GM12878 (cell line): ENCODE measurements around the gene PTGR3. TPM values are rescaled to one million over a fixed set of nuclear protein-coding genes. Genes with fewer than 3 reads are reported as not detected.

Source experiments
- ATAC-seq: fragments of 200-7000 bp; cut with Tn5 transposase; 3 replicates; pipeline ENCODE4 v1.9.1; 2020; ENCODE audit warnings: mild to moderate bottlenecking, moderate library complexity
- BruUV-seq: library from RNA; stranded (reverse); fragments of 400-500 nt; replicated peaks from 2 replicates; lab custom pipeline; 2021; lab: Mats Ljungman, UMichigan
- CTCF ChIA-PET: fragments of 300-600 bp; sonication (Branson Sonifier 250); formaldehyde crosslinking; extraction: SDS; loops from one replicate; lab custom pipeline; 2021; ENCODE audit warnings: inconsistent platforms; lab: Yijun Ruan, JAX
- POLR2A ChIA-PET: fragments of 350-600 bp; formaldehyde crosslinking; extraction: SDS; loops from one replicate; lab custom pipeline; 2021; ENCODE audit warnings: inconsistent platforms; lab: Charles Lee
- RAD21 ChIA-PET: fragments of 300-600 bp; sonication (Branson Sonifier 250); formaldehyde crosslinking; loops from one replicate; lab custom pipeline; 2023; ENCODE audit warnings: antibody characterized with exemption; ENCODE audit not compliant: unreplicated experiment; lab: Charles Lee
- SMC1A ChIA-PET: fragments of 300-600 bp; sonication (Branson Sonifier 250); formaldehyde crosslinking; loops from one replicate; lab custom pipeline; 2023; ENCODE audit not compliant: unreplicated experiment, uncharacterized antibody; lab: Charles Lee
- DNase-seq: peaks from one replicate; pipeline ENCODE4 v3.0.0-alpha.2; 2011; ENCODE audit warnings: low read depth, low spot score
- FAIRE-seq: peaks from 3 replicates; lab custom pipeline; 2011; peaks lifted over from hg19 to GRCh38; lab: Jason Lieb, UNC
- H2AFZ ChIP-seq: 2 replicates; pipeline ENCODE4 v1.6.0; 2011; ENCODE audit warnings: low read depth, low read length, control low read depth; ENCODE audit not compliant: control insufficient read depth
- H3K27ac ChIP-seq: 2 replicates; pipeline ENCODE4 v1.5.1; 2011; ENCODE audit warnings: control low read depth; ENCODE audit not compliant: control insufficient read depth, insufficient read depth
- H3K27me3 ChIP-seq, 2 experiments: replicated peaks in 1 of 2; 2 replicates each; pipeline versions ENCODE4 v1.6.0 to v1.6.1; 2011; ENCODE audit warnings: low read length in 1 of 2; ENCODE audit not compliant: control insufficient read depth in 2 of 2, insufficient read depth in 2 of 2
- H3K36me3 ChIP-seq, 2 experiments: 2 replicates each; pipeline ENCODE4 v1.5.1; 2011; ENCODE audit warnings: low read length in 1 of 2; ENCODE audit not compliant: control insufficient read depth in 2 of 2, insufficient read depth in 2 of 2
- H3K4me1 ChIP-seq: 2 replicates; pipeline ENCODE4 v1.6.1; 2011; ENCODE audit warnings: mild to moderate bottlenecking, low read length, moderate library complexity, mixed read lengths; ENCODE audit not compliant: control insufficient read depth, insufficient read depth
- H3K4me2 ChIP-seq: 2 replicates; pipeline ENCODE4 v1.6.0; 2011; ENCODE audit warnings: control low read depth; ENCODE audit not compliant: control insufficient read depth, insufficient read depth
- H3K4me3 ChIP-seq: fragments of 200-600 bp; sonication (generic); 2 replicates; pipeline ENCODE4 v1.5.1; 2016
- H3K79me2 ChIP-seq: 2 replicates; pipeline ENCODE4 v1.6.0; 2011; ENCODE audit warnings: low read length; ENCODE audit not compliant: control insufficient read depth, insufficient read depth
- H3K9ac ChIP-seq: 2 replicates; pipeline ENCODE4 v1.8.0; 2011; ENCODE audit warnings: low read length, control low read depth, mixed read lengths; ENCODE audit not compliant: control insufficient read depth, insufficient read depth
- H3K9me3 ChIP-seq: replicated peaks from 3 replicates; pipeline ENCODE4 v1.5.1; 2011; ENCODE audit warnings: mild to moderate bottlenecking, low read length; ENCODE audit not compliant: control insufficient read depth, insufficient read depth
- H4K20me1 ChIP-seq: 2 replicates; pipeline ENCODE4 v1.6.0; 2011; ENCODE audit not compliant: control insufficient read depth, insufficient read depth
- BCL3 ChIP-seq: IDR thresholded peaks from 2 replicates; pipeline ENCODE4 v1.6.1; 2011; ENCODE audit warnings: borderline replicate concordance, low read depth, mild to moderate bottlenecking, moderate library complexity, low read length; ENCODE audit not compliant: insufficient read depth, poor library complexity, severe bottlenecking
- E2F8 ChIP-seq: fragments of 450-650 bp; IDR thresholded peaks from 2 replicates; pipeline ENCODE4 v1.6.1; 2018; ENCODE audit warnings: mild to moderate bottlenecking, low read depth, moderate library complexity; ENCODE audit not compliant: partially characterized antibody
- FOS ChIP-seq: IDR thresholded peaks from 3 replicates; pipeline ENCODE4 v1.6.1; 2011; ENCODE audit warnings: borderline replicate concordance; ENCODE audit not compliant: insufficient read length; ENCODE audit errors: extremely low read depth
- GABPA ChIP-seq: IDR thresholded peaks from 2 replicates; pipeline ENCODE4 v1.6.1; 2014; ENCODE audit warnings: antibody characterized with exemption, low read depth, mild to moderate bottlenecking, inconsistent platforms
- HDAC6 ChIP-seq: fragments of 200-600 bp; sonication (generic); IDR thresholded peaks from one replicate; pipeline ENCODE4 v1.8.0; 2017; ENCODE audit warnings: antibody characterized with exemption; ENCODE audit not compliant: unreplicated experiment
- IKZF2 ChIP-seq, 2 experiments: fragments of 450-650 bp; IDR thresholded peaks; 2 replicates each; pipeline ENCODE4 v1.6.1; 2017; ENCODE audit warnings: mild to moderate bottlenecking in 2 of 2, moderate library complexity in 2 of 2
- IRF4 ChIP-seq: IDR thresholded peaks from 2 replicates; pipeline ENCODE4 v1.6.1; 2011; ENCODE audit warnings: low read depth, low read length
- MTA2 ChIP-seq: fragments of 450-650 bp; IDR thresholded peaks from 2 replicates; pipeline ENCODE4 v1.6.1; 2016; ENCODE audit warnings: low read depth, mild to moderate bottlenecking, moderate library complexity
- MYB ChIP-seq: fragments of 150-350 bp; IDR thresholded peaks from 2 replicates; pipeline ENCODE4 v1.6.1; 2014; ENCODE audit warnings: mild to moderate bottlenecking, low read depth, low read length, borderline replicate concordance
- NR2C2 ChIP-seq: IDR thresholded peaks from 2 replicates; pipeline ENCODE4 v1.6.1; 2011; ENCODE audit warnings: borderline replicate concordance, low read depth; ENCODE audit not compliant: control insufficient read depth, insufficient read length
- RBBP5 ChIP-seq: fragments of 200-600 bp; sonication (generic); conservative IDR thresholded peaks from 2 replicates; pipeline ENCODE4 v1.6.1; 2016
- STAT3 ChIP-seq: IDR thresholded peaks from 2 replicates; pipeline ENCODE4 v1.6.1; 2011; ENCODE audit warnings: low read depth, low read length, improper control_type of control experiment
- TCF7 ChIP-seq: IDR thresholded peaks from 2 replicates; pipeline ENCODE4 v1.6.1; 2014; ENCODE audit warnings: antibody characterized with exemption, borderline replicate concordance
- ZBED1 ChIP-seq: IDR thresholded peaks from 2 replicates; pipeline ENCODE4 v1.6.1; 2016; ENCODE audit warnings: borderline replicate concordance
- ZNF24 ChIP-seq: fragments of 450-650 bp; IDR thresholded peaks from 2 replicates; pipeline ENCODE4 v1.6.1; 2017; ENCODE audit warnings: antibody characterized with exemption, mild to moderate bottlenecking
- ZSCAN29 ChIP-seq: fragments of 450-650 bp; IDR thresholded peaks from 2 replicates; pipeline ENCODE4 v1.6.1; 2017; ENCODE audit warnings: mild to moderate bottlenecking, moderate library complexity
- WGBS: methylation state at CpG from one replicate; pipeline ENCODE4 v1.1.6; 2016; ENCODE audit warnings: low lambda C conversion rate; ENCODE audit not compliant: insufficient replicate concordance, insufficient coverage; ENCODE audit errors: missing lambda C conversion rate; 5-methylcytosine and 5-hydroxymethylcytosine counted together
- in situ Hi-C: fragments of 300-500 bp; cut with MboI; formaldehyde crosslinking; loops from 9 replicates; pipeline ENCODE4 v1.14.3; 2018; ENCODE audit warnings: mixed read lengths
- intact Hi-C: fragments of 100-400 bp; cut with micrococcal nuclease; formaldehyde crosslinking; loops from one replicate; pipeline ENCODE4 v1.14.2; 2022; ENCODE audit not compliant: unreplicated experiment
- polyA plus RNA-seq, 11 experiments: library from polyadenylated mRNA; depleted of rRNA in 4 of 11; unstranded in 6 of 11; stranded (reverse) in 5 of 11; fragments of >200 nt; fragmentation: Nextera tagmentation in 4 of 11; fragmentation: Illumina TruSeq in 1 of 11; extraction: Ambion mirVana in 4 of 11; extraction: Trizol in 1 of 11; gene quantifications; 1 replicate in 1 of 11; 2 replicates in 10 of 11; pipeline versions ENCODE4 v1.2.1 to v1.2.3, GENCODE V29; 2011 to 2016; ENCODE audit warnings: inconsistent platforms in 2 of 11, missing spikeins in 2 of 11, low read depth in 1 of 11
- total RNA-seq, 4 experiments: library from RNA; depleted of rRNA in 3 of 4; stranded (reverse); fragments of >200 nt in 3 of 4; fragmentation: Illumina TruSeq in 1 of 4; extraction: Trizol in 1 of 4; gene quantifications; 2 replicates each; pipeline versions ENCODE4 v1.2.1 to v1.2.3, GENCODE V29; 2013 to 2021

Gene PTGR3
- total and polyA plus RNA-seq, 10 of the 15 experiments (the other 5 are each of a cell fraction or from before 2014, with no cell fraction given) = 6.2 to 69.8 (median 21.9) TPM

GRCh38 chr18:75198036-75198435 lies 10.9 kb downstream of the PTGR3 start:
- no TSS peak for BruUV-seq
- FAIRE-seq = no peak
- POLR2A ChIA-PET = interaction anchor here (1.0 kb wide), 1 partner anchor 22 kb away, joined by 3 read pairs; no protein-coding TSS in a partner anchor
- intact Hi-C loops = no loop called here
- 65% methylated on average over 3 of the region's 3 CpGs for WGBS
- H3K4me1 ChIP-seq = no peaks in the 10 kb centered on the region
- H3K4me2 ChIP-seq = no peak overlapping the region
- H3K9me3 ChIP-seq = no peaks in the 10 kb centered on the region
- H3K27ac ChIP-seq = no peak overlapping the region
- CTCF ChIA-PET = no interaction called here
- H2AFZ ChIP-seq = no peak overlapping the region
- no peak overlapping the region for H3K4me3 ChIP-seq
- H3K79me2 ChIP-seq = no peaks in the 10 kb centered on the region; the same call in none of the 2 replicates
- in situ Hi-C loops = no loop called here
- H3K36me3 ChIP-seq = peaks cover 5 to 10% of the 10 kb centered on the region in 2 experiments
- no peaks in the 10 kb centered on the region for H3K27me3 ChIP-seq
- no peak for TF ChIP-seq ZNF24
- no peak for TF ChIP-seq GABPA
- TF ChIP-seq RBBP5 = no peak
- no peak for TF ChIP-seq ZSCAN29
- TF ChIP-seq MTA2 = no peak
- no peak for TF ChIP-seq IKZF2 (IDR thresholded peaks at IDR 0.05)
- no peak for TF ChIP-seq STAT3
- no peak for TF ChIP-seq FOS
- no peak for TF ChIP-seq IRF4
- no peak for TF ChIP-seq TCF7
- TF ChIP-seq NR2C2 = no peak
- TF ChIP-seq E2F8 = no peak
- no peak for TF ChIP-seq MYB
- TF ChIP-seq HDAC6 = no peak
- no peak for TF ChIP-seq BCL3
- TF ChIP-seq ZBED1 = no peak
- RAD21 ChIA-PET = no interaction called here
- ATAC-seq = no peak
- H3K9ac ChIP-seq = no peak overlapping the region
- H4K20me1 ChIP-seq = no peaks in the 10 kb centered on the region
- no peak for DNase-seq
- SMC1A ChIA-PET = interaction anchor here (2.1 kb wide), 1 partner anchor 9 kb away, joined by 7 read pairs; no protein-coding TSS in a partner anchor
